Right atrium auricular region (tissue), 2 donors: ENCODE results near the gene OR2H2. TPM values are rescaled to one million over a fixed set of nuclear protein-coding genes. Genes with fewer than 3 reads are reported as not detected.

Experiments used
- DNase-seq: peaks from one replicate; pipeline ENCODE4 v3.0.0-alpha.2; 2019; ENCODE audit warnings: low spot score
- H3K27ac ChIP-seq, 2 donors: fragments of 200-600 bp; sonication (generic); 1 replicate in 1 of 2; 2 replicates in 1 of 2; pipeline ENCODE4 v1.5.1; 2016 to 2019
- H3K27me3 ChIP-seq, 2 donors: fragments of 200-600 bp; sonication (generic); one replicate each; pipeline versions ENCODE4 v1.5.1 to v1.6.0; 2017 to 2019
- H3K36me3 ChIP-seq: fragments of 200-600 bp; sonication (generic); one replicate; pipeline ENCODE4 v1.5.1; 2016
- H3K4me1 ChIP-seq, 2 donors: fragments of 200-600 bp; sonication (generic); one replicate each; pipeline versions ENCODE4 v1.5.1 to v1.6.0; 2017 to 2019
- H3K4me3 ChIP-seq, 2 donors: fragments of 200-600 bp; sonication (generic); 1 replicate in 1 of 2; 2 replicates in 1 of 2; pipeline ENCODE4 v1.5.1; 2017 to 2019; ENCODE audit warnings: mild to moderate bottlenecking in 1 of 2, moderate library complexity in 1 of 2
- H3K9me3 ChIP-seq, 2 donors: fragments of 200-600 bp; sonication (generic); one replicate each; pipeline ENCODE4 v1.5.1; 2019
- total RNA-seq, 2 donors: library from RNA; depleted of rRNA; stranded (reverse); fragments of >200 nt; gene quantifications; one replicate each; pipeline ENCODE4 v1.1.0, GENCODE V29; 2016
- TF ChIP-seq, protein P1 (sequence below), 2 donors: fragments of 200-600 bp; sonication (generic); IDR thresholded peaks; one replicate each; pipeline ENCODE4 v1.5.1; 2019; ENCODE audit warnings: antibody characterized with exemption in 2 of 2

Gene OR2H2
- not detected for total RNA-seq

DNA sequence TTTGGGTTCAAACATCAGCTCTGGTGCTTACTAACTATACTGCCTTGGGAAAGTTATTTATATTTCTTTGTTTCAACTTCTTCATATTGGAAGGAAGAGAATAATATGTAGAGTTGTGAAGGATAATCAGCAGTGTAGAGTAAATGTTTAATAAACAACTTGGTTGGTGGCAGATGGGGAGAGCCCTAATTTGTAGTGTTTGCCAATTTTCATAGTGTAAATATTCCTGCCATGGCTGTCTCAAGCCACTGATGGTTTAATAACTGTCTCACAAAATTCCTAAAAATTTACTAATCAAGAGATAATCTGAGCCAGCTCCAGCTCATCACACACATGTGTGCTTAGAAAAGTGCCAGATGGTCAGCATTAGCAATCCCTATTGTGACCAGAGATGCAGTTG is at the start of gene OR2H2:
Gene OR2H2, plus strand, starts transcription at position 301 of the 400 bp plus-strand sequence. CDS start 2,824 bp downstream, outside the sequence.
- H3K4me1 ChIP-seq, result no peaks in the 10 kb centered on the region
- H3K4me3 ChIP-seq, result no peak within 1 kb of the TSS
- TF ChIP-seq, protein P1, sequence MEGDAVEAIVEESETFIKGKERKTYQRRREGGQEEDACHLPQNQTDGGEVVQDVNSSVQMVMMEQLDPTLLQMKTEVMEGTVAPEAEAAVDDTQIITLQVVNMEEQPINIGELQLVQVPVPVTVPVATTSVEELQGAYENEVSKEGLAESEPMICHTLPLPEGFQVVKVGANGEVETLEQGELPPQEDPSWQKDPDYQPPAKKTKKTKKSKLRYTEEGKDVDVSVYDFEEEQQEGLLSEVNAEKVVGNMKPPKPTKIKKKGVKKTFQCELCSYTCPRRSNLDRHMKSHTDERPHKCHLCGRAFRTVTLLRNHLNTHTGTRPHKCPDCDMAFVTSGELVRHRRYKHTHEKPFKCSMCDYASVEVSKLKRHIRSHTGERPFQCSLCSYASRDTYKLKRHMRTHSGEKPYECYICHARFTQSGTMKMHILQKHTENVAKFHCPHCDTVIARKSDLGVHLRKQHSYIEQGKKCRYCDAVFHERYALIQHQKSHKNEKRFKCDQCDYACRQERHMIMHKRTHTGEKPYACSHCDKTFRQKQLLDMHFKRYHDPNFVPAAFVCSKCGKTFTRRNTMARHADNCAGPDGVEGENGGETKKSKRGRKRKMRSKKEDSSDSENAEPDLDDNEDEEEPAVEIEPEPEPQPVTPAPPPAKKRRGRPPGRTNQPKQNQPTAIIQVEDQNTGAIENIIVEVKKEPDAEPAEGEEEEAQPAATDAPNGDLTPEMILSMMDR (IDR thresholded peaks at IDR 0.05), result no peak
- H3K27ac ChIP-seq, result no peak within 1 kb of the TSS
- DNase-seq, result no peak
- H3K36me3 ChIP-seq, result no peaks in the 10 kb centered on the region
- H3K9me3 ChIP-seq, result no peaks in the 10 kb centered on the region
- no peaks in the 10 kb centered on the region for H3K27me3 ChIP-seq

DNA sequence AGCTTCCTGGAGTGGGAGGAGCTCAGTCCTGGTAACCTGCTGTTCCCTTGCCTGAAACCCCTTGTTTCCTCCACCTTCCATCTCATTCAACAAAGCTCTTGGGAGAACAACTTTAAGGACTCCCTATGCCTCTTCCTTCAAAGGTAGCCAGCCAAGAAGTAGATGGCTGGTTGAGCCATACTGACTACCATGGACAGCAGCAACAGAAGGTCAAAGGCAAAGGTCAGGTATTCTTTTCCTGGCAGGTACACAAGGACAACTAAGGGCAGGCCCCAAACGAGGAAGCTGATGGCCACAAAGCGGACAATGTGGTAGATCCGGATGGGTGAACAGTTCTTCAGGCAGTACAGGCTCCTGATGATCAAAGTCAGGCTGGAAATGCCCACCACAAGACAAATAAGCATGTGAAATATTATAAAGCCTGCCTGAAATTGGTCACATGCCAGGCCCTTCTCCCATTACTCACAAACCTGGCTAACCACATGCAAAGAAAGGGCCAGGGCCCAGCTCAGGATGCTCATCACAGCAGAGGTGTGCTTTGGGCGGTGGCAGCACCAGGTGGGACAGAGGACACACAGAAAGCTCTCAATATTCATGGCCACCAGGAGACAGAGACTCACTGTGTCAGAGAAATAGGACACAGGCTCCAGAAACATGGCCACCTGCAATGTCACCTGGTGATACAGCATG is 47.1 kb upstream of the OR2H2 start:
- Histone ChIP-seq H3K36me3 (no peaks in the 10 kb centered on the region), H3K27ac (no peak overlapping the region), H3K4me1 (no peaks in the 10 kb centered on the region), H3K27me3 (no peaks in the 10 kb centered on the region), H3K4me3 (no peak overlapping the region), H3K9me3 (no peaks in the 10 kb centered on the region)
- DNase-seq, result no peak
- TF ChIP-seq, protein P1 (IDR thresholded peaks at IDR 0.05), result no peak

DNA sequence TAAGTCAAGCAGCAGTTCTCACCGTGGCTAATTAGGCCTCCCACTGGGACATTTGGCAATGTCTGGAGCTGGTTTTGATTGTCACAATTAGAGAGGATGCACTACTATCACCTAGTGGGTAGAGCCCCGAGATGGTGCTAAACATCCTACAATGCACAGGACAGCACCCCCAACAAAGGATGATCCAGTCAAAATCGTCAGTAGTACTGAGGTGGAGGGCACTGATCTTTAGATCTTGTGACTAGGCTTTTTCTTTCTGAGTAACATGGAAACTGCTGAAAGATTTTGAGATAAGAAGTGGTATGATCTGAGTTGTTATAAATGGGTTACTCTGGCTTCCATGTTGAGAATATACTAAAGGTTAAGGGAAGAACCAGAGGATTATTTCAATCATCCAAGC is 37.3 kb upstream of the OR2H2 start:
- Histone ChIP-seq H3K27ac (no peak overlapping the region), H3K9me3 (no peaks in the 10 kb centered on the region), H3K4me1 (no peaks in the 10 kb centered on the region), H3K4me3 (no peak overlapping the region), H3K36me3 (no peaks in the 10 kb centered on the region), H3K27me3 (no peaks in the 10 kb centered on the region)
- TF ChIP-seq, protein P1 (IDR thresholded peaks at IDR 0.05), result no peak
- DNase-seq, result no peak

DNA sequence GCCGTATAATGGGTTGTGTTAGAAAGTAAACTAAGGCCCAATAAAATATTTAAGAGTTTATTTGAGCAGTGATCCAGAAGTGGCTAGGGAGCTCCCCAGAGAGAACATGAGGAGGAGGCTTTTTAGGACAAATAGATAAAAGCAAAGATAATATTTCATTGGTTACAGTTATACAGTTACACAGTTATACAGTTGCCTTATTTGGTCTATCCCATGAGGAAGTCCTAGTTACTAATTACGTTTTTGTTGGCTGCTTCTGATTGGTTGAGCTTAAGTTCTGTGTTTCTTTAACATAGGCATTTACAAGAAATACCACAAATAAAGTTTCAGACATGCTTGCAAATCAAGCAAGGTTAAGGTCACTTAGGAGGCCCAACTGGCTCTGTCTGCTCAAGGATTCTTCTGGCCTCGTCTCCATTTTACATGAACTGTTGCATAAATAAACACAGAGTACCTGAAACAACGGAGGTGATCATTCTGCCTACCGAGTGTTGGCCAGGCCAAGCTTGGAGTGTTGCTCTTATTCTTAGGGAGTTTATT is 32.3 kb upstream of the OR2H2 start:
- TF ChIP-seq, protein P1 (IDR thresholded peaks at IDR 0.05), result no peak
- H3K4me3 ChIP-seq, result peak overlapping the region in 1 of 2 donors; percentile 49
- DNase-seq, result no peak
- H3K36me3 ChIP-seq, result no peaks in the 10 kb centered on the region
- H3K27me3 ChIP-seq, result peaks cover 3 to 10% of the 10 kb centered on the region in 2 donors
- H3K9me3 ChIP-seq, result no peaks in the 10 kb centered on the region
- H3K4me1 ChIP-seq, result peaks cover 0 to 15% of the 10 kb centered on the region in 2 donors
- H3K27ac ChIP-seq, result no peak overlapping the region

DNA sequence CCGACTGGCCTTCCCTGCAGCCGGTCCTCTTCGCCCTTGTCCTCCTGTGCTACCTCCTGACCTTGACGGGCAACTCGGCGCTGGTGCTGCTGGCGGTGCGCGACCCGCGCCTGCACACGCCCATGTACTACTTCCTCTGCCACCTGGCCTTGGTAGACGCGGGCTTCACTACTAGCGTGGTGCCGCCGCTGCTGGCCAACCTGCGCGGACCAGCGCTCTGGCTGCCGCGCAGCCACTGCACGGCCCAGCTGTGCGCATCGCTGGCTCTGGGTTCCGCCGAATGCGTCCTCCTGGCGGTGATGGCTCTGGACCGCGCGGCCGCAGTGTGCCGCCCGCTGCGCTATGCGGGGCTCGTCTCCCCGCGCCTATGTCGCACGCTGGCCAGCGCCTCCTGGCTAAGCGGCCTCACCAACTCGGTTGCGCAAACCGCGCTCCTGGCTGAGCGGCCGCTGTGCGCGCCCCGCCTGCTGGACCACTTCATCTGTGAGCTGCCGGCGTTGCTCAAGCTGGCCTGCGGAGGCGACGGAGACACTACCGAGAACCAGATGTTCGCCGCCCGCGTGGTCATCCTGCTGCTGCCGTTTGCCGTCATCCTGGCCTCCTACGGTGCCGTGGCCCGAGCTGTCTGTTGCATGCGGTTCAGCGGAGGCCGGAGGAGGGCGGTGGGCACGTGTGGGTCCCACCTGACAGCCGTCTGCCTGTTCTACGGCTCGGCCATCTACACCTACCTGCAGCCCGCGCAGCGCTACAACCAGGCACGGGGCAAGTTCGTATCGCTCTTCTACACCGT is 31.5 kb upstream of the OR2H2 start:
- Histone ChIP-seq H3K4me1 (peaks cover 0 to 15% of the 10 kb centered on the region in 2 donors), H3K27ac (no peak overlapping the region), H3K36me3 (no peaks in the 10 kb centered on the region), H3K9me3 (no peaks in the 10 kb centered on the region), H3K27me3 (peaks cover 3 to 10% of the 10 kb centered on the region in 2 donors), H3K4me3 (peak overlapping the region; percentile 19 to 49)
- TF ChIP-seq, protein P1 (IDR thresholded peaks at IDR 0.05), result peak in 1 of 2 donors; percentile 21
- DNase-seq, result peak; percentile 67
